ENCODE data around the gene RIMS3.
"Not testable (repeated sequence)": the region's sequence is repeated elsewhere in the genome, so short reads cannot be mapped to it uniquely, and the experiment has no call there.

The RIMS3 gene

DNA sequence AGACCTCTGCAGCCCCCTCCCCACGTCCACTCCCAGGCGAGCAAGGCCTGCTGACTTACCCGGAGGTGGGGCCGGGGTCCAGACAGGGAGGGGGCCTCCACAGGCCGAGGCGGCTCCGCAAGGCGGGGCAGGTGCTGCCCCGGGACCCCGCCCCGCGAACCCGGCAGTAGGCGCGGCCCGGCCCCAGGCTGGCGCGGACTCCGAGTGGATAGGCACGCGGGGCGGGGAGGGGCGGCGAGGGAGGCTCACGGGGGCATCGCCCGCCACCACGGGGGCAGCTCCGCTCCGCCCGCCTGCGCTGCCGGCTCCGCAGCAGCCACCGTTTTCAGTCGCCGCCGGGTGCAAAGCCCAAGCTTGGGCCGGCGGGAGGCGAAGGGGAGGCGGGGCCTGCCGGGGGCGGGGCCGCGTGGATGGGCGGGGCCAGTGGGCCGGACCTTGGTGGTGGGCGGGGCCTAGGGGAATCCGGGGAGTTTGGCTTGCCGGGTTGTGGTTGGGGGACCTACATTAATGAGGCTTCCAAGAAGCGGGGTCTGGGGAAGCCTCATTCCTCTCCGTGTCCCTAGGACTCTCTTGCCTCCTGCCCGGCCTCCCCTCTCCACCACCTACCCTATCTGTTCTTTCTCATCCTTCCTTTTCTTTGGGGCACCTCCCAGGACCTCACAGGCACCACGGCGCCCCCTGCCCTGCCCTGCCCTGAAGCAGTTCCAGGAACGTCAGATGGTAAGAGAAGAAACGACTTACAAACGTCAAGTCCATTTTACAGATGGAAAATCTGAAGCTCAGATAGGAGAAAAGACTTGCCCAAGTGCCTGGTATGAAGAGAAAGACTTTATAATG lies at the start of gene RIMS3:
Gene RIMS3, minus strand, starts transcription at position 348 of the 837 bp plus-strand sequence. CDS start 23,757 bp downstream, outside the sequence.
- DNase-seq = peak; percentile 58 to 76 (median 68)

DNA sequence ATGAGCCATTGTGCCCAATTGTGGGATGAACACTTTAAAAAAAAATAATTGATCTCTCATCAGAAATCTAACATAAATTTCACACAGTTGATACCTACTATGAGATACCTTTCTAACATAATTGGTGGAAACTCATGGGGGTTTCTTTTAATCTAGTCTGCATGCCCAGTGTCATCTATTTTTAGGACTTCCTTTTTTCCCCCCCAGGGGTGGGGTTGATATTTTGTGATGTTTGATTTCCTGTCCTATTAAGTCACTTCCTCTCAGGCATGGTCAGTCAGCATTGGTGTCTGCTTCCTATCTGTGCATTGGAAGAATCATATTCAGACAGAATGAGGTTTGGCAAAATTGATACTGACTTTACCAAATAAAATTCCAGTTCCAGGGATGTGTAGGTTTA lies 47.5 kb upstream of the RIMS3 start:
- no peak for DNase-seq

DNA sequence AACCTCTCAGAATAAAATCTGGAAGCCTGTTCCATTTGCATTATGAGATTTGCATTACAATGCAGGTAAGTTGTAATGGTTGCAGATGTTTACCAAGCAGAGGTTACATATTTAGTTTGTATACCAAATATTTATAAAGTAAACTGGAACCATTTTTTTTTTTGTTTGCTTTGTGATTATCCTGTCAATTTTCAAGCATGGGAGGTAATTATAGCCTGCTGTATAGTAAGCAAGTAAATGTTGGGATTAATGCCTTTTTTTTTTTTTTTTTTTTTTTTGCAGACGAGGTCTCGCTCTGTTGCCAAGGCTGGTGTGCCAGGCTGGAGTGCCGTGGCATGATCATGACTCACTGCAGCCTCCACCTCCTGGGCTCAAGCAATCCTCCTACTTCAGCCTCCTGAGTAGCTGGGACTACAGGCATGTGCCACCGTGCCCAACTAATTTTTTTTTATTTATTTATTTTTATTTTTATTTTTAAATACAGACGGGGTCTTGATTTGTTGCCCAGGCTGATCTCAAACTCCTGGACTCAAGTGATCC lies 47.0 kb upstream of the RIMS3 start:
- no peak for DNase-seq

DNA sequence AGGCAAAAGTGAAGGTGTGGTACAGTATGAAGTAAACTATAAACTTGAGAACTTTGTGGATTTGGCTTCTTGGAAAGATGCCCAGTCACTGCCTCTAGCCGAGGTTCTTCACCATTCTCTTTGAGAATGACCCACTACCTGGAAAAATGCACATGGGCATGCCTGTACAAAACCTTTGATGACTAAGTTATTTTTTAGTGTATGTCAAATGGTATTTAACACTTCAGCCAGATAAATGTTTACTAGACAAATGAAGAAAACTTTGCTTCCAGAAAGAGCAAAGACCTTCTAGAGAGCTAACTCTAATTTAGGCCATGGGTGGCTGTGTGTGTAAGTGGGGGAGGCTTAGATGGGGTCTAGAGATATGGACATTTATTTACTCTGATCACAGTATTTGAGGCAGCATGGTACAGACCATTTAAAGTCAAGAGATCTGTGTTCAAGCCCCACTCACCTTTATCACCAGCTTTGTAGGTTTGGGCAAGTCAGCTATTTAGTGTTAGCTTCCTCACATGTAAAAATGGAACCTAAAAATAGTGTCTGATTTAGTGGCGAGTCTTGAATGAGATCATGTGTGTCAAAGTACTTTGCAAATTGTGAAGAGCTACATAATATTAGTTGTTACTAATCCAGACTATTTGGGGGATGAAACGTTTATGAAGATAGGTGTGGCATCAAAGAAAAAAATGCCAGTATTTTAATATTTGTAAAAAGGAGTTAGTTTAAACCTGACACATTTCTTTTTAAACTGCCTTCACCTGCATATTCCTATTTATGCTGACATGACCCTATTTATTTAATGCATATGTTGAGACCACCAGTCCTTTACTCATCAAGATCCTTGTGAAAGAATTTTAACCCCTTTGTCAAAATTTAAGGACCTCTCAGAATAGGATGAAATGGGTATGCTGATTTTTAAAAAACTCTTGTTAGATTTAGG lies 46.3 kb upstream of the RIMS3 start:
- no peak for DNase-seq

DNA sequence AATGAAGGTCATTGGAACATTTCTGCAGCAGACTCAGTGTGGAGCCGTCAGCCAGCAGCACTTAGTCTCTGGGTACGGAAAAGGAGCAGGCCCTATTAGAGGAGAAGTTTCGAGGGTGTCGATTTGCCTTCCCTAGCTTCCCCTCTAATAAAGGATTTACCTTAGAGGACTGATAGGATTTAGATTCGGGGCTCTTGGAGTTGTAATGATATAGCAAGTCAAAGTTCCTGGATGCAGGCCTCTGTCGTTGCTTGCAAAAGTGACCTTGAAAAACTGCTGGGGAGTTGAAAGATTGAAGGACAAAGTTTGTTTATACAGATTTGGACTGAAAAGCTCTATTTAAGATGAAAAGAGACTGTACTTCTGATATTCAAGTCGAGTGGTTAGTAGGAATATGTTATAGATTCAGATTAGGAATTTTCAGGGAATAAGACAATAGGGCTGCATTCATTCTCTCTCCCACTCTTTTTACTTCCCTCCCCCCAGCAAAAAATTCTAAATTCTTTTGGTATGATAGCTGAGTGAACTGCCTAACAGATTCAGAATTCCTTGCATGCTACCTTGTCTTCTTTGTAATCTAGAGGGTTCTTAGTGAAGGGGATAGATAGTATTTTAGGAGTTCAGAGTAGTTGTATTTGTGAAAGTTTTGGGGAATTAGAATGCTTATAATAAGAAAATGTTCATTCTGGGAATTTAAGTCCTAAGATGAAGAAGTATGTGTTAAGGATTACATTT lies 45.3 kb upstream of the RIMS3 start:
- DNase-seq = no peak

DNA sequence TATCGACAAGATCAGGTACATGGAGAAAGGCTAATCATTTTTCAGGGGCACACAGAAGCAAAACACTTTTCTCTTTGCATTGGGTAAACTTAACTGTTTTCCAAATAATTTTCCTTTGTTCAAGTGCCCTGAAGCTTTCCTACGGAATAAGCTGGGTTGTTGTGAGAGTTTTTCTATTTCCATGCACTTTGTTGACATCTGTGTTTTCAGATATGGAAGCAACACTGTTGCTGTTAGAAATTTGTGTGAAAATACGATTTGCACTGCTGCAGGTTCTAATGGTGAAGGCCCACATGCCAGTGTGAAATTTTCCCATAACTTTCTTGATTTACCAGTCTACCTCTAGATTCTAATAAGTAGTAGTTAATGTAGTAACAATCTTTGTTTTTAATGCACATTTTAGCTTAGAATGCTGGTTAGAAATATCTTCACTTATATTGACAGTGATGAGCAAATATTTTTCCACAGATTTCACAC lies 44.4 kb upstream of the RIMS3 start:
- DNase-seq = no peak

DNA sequence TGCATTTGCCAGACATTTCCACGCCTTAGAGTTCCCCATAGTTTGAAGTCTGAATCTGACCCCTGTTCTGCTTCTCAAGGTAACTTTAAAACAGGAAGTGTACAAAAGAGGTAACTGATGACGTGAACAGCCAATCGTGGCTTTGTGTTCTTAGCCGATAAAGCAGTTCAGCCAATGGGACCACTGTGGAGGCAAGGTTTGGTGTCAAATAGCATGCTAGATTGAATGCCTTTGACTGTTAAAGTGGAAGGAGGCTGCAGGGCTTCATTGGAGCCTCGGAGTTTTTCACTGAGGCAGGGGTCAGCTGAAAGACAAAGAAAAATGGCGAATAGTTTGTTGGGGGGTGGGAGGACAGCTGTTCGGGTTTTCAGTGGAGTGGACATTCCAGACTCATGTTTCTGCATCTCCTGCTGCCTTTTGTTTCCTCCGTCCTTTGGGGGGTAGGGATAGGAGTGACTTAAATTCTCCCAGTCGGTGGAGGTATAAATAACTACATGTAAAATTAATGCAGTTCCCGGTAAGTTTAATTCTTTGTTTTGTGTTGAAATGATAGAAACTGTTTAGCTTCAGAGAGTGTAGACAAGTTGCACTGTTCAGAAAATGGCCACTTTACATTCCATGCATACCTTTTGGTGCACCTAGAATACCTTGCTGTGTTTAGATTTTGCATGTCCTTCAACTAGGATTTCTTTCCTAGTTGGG lies 43.8 kb upstream of the RIMS3 start:
- peak; percentile 8 to 51 (median 30) for DNase-seq

DNA sequence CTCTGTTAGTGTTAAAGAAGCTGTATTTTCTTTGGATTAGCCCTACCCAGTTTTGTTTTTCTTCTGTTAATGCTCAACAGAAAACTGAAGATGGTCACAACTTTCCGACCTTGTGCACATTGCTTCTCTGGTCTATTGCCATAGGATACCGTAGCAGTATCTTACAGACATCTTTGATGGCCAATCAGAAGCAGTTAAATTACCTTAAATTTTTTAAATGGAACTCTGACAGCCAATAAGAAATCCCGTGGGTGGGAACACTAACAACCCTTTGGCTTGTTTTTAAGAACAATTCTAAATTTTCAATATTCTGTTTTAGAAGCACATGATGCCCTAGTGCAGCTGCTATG lies 43.2 kb upstream of the RIMS3 start:
- DNase-seq = no peak

DNA sequence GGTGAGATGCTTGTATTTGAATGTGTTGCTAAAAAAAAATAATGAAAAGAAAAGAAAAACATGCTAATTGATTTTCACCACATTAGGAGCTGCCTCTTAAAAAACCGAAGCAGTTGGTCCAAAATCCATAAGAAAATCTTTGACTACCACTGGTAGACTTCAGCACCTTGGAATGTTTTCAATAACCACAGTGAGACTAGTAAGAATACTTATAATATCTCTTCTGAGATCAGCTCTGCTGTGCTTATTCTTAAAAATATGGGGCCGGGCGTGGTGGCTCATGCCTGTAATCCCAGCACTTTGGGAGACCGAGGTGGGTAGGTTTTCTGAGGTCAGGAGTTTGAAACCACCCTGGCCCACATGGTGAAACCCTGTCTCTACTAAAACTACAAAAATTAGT lies 41.1 kb upstream of the RIMS3 start:
- DNase-seq = no peak

DNA sequence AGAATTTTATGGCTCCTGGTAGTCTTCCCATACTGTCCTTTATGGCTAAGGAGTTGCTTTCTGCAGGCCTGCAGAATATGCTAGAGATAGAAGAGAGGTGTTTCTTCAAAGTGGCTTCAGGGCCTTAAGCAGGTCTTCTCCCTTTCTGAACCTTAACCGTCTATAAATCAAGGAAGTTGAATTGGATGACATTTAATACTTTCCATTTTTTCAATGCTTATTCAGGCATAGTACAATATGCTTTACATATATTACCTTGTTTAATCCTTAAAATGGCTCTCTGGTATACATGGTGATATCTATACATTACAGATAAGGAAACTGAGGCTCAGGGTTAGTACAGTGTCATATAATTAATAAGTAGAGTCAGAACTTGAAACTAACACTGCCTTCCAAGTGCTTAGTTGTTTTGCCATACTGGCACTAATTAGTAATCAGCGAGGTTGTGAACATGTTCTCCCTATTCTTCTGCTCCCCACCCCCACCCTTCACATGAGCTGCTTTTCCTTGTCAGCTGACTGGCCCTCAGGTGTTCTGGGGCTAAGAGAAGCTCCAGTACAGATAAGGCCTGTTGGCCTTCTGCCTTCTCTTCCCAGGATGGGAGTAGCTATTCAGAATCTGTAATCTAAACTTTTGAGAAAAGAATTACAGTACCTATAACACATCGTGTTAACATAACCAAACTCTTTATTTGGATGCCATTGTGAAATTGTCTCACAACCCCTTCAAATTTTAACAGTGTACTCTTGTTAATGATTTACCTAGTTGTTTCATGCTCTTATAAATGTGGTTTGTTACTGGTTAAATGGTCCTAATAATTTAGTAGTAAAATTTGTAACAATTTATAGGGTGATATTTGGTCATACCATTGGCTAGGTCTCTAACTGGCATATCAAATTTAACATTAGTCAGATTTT lies 39.6 kb upstream of the RIMS3 start:
- no peak for DNase-seq

DNA sequence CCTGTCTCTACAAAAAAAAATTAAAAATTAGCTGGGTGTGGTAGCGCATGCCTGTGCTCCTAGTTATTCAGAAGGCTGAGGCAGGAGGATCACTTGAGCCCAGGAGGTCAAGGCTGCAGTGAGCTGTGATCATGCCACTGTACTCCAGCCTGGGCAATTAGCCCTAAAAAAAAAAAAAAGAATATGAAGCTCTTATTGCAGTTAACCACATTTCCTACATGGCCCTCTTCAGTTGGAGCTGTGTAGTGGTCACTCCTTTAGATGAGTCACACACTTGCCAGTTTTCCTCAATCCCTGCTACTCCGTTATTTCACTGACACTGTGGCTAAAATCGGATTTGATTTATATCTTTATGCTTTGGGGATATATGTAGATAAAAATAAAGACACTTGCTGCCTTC lies 37.8 kb upstream of the RIMS3 start:
- no peak for DNase-seq

DNA sequence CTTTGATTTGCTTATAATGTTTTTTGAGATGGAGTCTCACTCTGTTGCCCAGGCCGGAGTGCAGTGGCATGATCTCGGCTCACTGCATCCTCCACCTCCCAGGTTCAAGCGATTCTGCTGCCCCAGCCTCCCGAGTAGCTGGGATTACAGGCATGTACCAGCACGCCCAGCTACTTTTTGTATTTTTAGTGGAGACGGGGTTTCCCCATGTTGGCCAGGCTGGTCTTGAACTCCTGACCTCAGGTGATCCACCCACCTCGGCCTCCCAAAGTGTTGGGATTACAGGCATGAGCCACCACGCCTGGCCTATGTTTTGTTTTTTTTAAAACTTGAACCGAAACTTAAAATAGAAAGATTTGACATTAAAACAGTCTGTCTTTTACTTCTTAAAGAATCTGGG lies 37.3 kb upstream of the RIMS3 start:
- not testable (repeated sequence) for DNase-seq

DNA sequence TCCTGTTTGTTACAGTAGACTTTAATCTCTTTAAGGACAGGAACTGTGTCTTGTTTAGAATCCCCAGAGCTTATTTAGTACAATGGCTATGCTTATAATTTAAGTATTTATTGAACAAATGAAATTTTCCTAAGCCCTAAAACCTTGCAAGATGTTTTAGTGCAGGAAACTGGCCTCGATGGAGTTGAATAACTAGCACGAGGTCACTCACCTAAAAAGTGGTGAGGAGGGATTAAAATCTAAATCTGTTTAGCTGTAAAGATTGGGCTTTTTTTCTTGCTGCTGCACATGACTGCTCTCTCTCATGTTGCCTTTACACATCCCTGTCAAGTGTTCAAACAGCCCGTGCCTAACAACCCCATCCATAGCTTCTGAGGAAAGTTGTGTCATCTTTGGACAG lies 36.2 kb upstream of the RIMS3 start:
- no peak for DNase-seq

DNA sequence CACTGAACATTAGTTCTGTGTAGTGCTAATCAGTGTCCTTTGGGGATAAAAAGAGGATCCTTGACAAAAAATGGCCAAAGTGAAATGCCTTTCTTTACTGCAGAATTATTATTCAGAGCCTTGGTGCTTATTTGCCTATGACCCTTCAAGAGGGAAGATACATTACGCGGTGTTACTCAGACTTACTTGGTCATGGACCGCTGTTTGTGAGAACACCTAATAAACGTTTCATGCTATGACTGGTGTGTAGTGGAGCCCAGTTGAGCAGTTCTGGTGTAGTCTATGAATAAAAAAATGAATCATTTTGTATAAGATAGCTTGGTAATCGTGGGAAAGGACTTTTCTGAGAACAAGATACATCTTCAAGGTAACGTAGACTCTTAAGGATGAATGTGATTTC lies 34.3 kb upstream of the RIMS3 start:
- DNase-seq = no peak

DNA sequence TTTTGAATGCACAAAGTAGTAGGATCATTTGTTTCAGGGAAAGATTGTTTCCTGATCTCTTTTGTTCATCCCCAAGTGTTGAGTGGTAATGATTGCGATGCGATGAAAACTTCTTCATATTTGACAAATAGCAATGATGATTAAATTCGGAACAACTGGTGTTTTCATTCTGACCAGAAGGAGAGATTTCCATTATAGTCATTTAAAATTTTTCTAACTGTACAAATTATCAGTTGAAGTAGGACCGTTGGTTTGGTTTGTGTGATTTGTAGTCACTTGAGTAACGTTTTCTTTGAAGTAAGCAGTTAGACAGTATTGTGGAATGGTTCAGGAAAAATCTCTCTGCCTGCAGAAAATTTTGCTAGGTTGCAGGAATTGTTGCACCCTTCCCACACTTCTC lies 32.0 kb upstream of the RIMS3 start:
- no peak for DNase-seq

DNA sequence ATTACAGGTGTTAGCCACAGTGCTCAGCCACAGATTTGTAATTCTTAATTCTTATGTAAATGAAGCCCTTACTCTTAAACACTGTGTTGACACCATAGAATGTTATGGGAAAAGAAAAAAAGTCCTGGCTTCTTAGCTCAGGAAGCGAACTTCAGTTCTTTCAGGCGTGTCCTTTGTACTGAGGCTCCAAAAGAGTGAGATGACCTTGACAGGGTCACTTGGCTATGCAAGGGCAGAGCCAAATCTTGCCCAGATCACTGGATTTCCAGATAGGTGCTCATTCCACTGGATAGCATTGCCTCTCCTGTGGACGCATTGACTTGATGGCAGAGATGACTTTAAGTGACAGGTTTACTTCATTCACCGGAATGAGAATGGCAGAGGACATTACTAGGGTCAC lies 30.8 kb upstream of the RIMS3 start:
- DNase-seq = no peak

DNA sequence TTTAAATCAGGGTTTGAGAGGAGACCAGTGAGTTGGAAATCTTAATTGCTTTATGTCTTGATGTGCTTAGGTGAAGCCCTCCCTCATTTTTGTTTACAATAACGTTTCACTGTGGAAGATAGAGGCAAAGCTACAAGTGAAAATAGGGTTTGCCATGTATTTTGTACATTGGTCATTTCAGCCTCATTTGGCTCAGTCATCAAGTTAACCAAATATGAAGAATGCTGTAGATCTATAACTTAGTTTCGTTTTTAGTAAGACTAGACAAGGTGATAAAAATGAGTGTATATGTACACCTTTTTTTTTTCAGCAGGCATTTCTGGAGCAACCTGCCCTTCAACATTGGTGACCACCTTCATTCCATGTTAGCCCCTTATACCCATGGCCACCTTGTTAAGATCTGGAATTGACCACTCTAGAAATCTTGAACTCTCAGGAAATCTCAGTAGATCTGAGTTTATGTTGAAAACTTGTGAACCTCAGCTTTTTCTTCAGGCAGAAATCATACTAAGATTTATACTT lies 28.9 kb upstream of the RIMS3 start:
- no peak for DNase-seq

DNA sequence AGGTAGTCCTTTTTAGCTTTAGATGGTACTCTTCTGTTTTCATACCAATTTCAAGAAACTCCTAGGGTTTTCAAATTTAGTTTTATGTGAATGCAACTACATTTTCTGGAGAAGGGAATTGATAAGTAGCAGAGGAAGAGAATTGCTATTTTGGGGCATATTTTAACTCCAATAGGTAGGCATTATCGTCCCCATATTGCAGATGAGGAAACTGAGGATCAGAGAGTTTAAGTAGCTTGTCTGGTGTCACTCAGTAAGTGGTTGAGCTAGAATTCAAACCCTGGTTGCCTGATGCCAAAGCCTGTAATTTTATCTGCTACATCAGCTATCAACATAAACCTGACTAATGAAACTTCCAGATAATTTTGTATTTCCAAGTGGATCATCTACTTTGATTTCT lies 27.9 kb upstream of the RIMS3 start:
- no peak for DNase-seq

DNA sequence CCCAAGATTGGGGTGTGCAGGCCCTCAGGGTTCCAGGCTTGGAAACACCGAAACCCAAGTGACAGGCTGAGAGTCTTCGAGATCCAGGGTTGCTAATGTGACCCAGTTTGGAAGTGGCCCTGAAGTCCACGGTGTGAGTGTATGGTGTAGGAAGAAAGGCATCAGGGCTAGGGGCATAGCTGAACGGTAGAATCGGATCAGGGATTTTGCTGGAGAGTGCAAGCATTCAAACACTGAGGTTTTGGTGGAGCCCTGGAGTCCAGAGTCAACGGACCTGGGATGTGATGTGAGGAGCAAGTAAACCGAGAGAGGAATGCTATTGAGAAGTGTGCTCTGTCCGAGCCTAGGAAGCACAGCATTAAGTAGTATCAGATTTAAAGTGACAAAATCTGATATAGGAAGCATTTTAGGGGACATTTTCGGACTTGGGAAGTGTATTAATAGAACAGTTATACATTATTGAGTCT lies 27.0 kb upstream of the RIMS3 start:
- peak in 1 of 4 experiments; percentile 17 for DNase-seq

Data from activated CD4-positive, CD25-positive, alpha-beta regulatory T cell (primary cell).